Measurements from ENCODE around the gene PLXND1.

- TF ChIP-seq EP300 (IDR thresholded peaks at IDR 0.05) (no peak), CTCF (IDR thresholded peaks at IDR 0.05) (no peak), POLR2A (IDR thresholded peaks at IDR 0.05; ENCODE audit: low read depth) (no peak), POLR2AphosphoS5 (IDR thresholded peaks at IDR 0.05) (no peak)
Measured at GRCh38 chr3:129579991-129580390, 26.5 kb downstream of the PLXND1 start.
